Urothelium cell line (cell line): Measurements from ENCODE around the gene FASN.

Experiments
- DNase-seq: peaks from one replicate; pipeline ENCODE4 v3.0.0; 2011; ENCODE audit warnings: low spot score, mixed read lengths
- FAIRE-seq: peaks from 2 replicates; lab custom pipeline; 2011; peaks lifted over from hg19 to GRCh38; lab: Jason Lieb, UNC

The FASN gene

DNA sequence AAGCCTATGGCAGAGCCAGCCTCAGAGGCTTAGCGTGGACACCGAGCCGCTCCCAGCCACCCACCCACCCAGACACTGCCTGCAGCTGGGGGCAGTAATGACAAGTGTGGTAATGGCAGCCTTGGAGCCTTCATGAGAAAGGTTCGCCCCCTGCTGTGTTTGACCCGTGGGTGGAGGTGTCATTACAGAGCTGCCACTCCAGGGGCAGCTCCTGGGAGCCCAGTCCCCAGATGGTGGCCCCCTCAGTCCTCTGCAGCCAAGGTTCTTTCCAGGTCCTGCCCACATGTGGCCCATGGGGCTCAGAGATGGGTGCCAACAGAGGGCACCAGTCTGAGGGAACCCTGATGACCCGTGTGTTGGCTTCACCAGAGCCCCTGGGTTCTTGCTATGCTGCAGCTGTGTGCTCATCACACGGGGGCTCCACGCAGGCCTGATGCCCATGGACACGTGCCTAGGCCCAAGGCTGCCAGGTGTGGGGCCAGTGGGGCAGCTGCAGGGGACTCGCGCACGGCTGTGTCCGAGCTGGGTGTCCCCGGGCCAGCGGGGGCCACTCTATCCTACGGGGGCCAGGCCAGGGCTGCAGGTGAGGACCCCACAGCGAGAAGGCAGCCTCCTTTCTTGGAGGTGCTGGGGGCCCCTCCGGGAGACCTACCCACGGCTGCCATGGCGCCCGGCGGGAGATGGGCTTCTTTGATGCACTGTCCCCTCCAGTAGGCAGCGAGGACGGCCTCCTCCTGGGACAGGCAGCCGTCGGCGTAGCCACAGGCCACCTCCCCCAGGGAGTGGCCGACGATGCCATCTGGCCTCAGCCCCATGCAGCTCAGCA, 8.1 kb downstream of the FASN start:
- DNase-seq (no peak), FAIRE-seq (no peak)

DNA sequence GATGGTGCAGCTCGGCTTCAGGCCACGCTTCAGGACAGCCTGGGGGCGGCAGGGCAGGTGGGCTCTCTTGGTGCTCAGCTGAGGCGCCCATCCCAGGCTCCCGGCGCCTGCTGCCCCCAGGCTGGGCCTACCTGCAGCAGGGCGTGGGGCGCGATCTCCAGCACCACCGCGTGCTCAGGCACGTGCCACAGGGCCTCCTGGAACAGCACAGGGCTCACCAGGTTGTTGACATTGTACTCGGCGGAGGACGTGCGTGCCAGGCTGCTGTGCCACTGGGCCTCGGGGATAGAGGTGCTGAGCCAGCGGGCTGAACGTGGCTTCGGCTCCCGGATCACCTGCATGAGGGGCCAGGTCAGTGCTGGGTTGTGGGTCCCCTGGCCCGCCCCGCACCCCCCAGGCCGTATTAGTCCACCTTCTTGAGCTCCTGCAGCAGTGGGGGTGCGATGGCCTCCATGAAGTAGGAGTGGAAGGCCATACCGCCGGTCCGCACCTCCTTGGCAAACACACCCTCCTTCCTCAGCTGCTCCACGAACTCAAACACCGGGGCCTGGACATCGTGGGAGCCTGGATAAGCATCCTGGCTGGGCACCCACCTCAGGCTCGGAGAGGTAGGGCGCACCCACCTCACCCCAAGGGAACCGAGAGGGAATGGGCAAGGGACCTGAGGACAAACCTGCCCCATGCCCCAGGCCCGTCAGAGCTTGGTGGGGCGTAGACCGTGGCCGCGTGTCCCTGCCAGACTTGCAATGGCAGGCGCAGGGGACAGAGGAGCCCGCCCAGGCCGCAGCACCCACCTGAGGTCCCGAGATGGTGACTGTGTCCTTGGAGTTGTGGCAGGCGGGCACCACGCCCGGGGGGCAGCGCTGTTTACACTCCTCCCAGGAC, 9.0 kb downstream of the FASN start:
- no peak for DNase-seq
- FAIRE-seq: peak; percentile 56

DNA sequence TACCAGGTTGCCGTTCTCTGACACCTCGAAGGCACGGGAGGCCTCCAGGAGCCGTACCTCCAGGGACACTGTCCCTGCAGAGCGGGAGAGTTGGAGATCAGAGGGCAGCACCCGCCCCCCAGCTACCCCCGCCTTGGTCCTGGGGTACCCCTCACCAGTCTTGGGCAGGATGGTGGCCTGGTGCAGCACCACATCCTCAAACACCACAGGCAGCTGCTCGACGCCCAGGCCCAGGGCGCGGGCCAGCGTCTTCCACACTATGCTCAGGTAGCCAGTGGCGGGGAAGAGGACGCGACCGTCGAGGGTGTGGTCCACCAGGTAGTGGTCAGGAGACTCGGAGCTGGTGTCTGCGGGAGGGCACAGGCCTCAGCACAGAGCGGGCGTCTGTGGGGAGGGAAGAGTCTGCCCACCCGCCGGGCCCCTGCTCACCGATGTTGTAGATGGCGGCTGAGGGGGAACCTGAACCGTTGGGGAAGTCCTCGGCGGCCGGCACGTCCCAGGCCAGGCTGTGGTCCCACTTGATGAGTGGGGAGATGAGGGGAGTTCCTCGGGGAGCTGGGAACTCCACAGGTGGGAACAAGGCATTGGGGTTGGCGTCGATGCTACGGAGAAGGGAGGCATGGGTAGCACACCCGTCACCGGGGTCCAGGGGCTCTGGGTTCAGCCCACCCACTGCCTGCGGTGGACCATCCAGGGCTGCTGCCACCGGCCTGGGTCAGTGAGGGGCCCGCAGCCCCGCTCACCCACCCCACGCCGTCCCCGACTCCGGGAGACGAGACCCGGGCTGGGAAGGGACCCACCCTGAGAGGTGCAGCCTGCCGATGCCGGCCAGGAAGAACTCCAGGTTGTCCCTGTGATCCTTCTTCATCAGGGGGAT, 9.8 kb downstream of the FASN start:
- no peak for DNase-seq
- FAIRE-seq: peak; percentile 13

DNA sequence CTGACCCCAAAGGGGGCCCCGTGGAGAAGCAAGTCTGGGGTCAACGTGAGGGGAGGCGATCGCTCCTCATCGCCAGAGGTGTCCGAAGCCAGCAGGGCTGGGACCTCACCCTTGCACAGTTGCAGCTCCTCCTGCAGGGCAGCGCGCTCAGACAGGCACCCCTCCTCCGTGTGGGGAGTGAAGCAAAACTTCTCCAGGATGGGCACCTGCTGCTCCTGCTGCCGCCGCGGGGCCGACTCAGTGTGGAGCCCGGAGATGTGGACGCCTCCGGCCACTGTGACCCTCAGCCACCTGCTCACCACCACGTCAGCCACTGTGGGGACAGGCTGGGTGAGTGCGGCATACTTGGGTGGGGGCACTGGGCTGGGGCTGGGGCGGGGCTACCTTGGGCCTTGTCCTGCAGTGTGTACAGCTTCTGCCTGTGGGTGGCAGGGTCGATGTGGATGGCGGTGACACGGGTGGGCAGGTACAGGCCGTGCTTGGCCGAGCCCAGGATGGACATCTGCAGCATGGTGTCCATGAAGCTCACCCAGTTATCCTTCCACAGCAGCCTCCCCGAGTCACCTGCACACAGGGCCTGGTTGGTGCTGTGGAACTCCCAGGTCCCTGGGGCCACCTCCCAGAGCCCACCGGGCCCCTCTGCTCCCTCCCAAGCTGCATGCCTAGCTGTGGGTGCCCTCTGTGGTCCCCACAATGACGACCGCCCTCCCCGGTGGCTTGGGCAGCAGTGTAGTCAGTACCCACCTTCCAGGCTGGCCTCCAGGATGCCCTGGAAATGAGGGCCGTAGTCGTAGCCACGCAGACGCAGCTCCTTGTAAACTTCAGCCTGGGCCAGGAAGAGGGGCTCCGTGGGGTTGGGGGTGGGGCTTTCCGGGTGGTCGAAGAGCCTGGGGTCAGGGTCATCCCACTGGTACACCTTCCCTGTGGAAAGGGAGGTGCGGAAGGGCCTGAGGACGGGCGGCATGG, 10.8 kb downstream of the FASN start:
- FAIRE-seq (no peak), DNase-seq (no peak)

DNA sequence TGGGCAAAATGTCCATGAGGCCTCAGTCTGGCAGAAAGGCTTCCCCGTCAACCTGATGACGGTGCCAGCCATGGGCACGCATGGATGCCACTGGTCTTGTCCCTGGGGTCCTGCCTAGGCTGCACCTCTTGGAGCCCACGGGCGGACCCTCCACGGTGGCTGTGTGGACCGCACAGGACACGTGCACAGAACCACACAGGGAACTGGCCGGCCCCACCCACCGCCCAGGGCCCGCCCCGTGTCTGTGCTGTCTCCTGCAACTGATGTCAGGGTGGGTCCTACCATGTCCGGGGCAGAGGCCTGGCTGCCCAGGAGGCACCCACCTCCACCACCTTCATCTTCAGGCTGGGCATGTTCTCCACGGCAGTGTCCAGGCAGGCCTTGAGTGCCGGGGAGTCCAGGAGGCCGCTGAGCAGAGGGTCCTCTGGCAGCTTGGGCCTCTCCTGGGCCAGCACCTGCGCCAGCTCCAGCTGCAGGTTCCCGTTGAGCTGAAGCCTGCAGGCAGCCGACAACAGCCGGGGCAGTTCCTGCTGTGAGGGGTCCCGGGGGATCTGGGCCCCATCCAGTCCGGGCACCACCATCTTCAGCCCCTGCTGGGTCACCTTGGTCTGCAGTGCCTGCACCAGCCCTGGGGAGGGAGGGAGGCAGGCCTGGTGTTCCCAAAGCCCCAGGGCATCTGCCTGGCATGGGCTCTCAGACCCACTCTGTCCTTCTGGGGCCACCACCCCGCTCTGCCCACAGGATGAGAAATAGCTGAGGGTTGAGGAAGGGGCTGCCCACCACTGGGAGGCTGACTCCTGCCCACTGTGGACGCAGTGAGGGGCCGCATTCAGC, 11.9 kb downstream of the FASN start:
- DNase-seq: no peak
- no peak for FAIRE-seq

DNA sequence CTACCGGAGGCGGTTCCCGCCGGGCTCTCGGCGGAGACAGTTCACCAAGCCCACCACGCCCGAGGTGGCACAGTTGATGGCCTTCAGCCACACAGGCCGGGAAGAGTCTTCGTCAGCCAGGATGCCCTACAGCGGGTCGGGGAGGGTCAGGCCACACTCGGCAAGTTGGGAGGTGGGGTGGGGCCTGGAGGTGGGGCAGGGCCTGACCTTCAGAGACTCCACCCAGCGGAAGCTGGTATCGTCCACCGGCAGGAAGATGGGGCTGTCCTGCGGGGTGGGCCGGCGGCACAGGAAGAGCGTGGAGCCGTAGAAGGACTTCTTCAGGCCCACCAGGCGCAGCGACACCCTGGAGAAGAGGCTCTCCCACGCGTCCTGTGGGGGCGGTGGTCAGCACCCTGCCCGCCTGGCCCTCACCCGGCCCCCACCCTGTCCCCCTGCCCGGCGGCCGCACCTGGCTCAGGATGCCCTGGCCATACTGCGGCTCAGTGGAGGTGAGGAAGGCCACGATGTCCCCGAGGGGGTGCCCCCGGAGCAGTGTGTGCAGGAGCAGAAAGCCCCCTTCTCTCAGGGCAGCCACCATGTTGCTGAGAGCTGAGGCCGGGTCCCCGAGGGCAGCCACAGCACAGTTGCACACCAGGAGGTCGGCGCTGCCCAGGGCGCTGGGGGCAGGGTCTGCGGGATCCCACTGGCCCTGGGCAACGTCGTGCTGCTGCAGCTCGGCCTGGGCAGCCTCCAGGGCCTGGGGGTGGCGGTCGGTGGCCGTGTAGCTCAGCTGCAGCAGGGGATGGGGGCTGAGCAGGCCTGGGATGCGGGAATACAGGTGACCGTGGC, 12.8 kb downstream of the FASN start:
- no peak for DNase-seq
- FAIRE-seq: no peak

DNA sequence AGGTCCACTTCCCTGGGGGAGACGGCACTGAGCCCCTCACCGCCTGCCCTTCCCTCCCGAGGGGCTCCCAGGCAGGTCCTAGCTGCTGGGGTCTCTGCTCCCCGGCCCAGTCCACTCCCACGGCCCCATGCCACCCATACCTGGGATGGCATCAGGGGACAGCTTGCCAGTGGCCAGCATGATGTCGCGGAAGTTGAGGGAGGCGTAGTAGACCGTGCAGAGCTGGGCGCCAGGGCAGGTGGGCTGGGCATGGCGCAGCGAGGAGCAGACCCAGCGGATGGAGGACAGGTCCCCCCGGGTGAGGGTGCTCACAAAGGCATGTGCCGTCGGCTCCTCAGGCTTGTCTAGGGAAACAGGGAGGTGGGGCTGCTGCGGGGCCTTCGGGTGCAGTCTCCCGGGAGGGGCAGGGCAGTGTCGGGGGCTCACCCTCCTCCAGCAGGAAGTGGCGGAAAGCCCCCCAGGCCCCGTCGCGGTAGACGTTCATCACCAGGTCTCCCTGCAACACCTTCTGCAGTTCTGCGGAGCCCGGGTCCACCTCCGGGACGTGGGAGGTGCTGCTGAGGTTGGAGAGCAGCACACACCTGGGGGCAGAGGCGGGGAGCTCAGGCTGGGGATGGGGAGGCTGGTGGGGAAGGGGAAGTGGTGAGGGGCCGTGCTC, 13.5 kb downstream of the FASN start:
- FAIRE-seq: no peak
- DNase-seq: no peak

DNA sequence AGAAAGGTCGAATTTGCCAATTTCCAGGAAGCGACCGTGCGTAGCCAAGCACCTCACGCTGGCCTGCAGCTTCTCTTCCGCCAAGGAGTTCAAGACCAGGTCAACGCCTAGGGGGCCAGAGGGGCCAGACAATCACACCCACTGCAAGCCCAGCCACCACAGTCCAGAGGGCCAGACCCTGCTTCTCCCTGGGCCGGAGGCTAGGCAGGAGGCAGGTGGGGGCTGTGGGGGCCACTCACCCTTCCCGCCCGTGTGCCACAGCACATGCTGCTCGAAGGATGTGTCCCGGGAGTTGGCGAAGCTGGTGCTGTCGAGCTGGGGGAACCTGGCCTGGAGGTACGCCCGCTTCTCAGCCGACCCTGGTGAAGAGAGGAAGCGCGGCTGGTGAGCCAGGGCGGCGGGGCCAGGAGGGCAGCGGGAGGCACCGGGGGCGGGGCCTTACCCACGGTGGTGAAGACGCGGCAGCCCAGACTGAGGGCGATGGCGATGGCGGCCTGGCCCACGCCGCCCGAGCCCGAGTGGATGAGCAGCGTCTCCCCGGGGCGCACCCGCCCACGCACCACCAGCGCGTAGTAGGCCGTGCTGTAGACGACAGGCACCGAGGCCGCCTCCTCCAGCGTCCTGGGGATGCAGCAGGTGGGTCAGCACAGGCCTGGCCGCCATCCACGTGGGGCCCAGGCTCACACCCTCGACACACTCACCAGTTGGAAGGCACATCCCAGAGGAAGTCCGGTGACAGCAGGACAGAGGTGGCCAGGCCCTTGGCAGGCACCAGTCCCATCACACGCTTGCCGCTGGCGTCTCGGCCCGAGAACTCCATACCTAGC, 14.3 kb downstream of the FASN start:
- DNase-seq (no peak), FAIRE-seq (no peak)

DNA sequence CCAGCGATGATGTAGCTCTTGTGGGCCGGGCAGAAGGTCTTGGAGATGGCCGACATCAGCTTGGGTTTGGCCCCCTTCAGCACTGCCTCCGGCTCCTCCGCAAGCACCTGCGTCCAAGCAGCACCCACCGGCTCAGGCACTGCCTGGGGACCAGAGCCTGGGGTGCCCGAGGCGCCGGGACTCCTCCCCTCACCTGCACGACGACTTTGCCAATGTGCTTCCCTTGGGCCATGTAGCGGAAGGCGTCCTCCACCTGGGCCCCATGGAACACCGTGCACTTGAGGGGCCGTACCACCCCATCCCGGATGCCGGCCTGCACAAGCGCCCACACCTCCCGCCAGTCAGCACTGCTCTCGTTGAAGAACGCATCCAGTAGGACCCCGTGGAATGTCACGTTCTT, 15.0 kb downstream of the FASN start:
- DNase-seq (no peak), FAIRE-seq (no peak)

DNA sequence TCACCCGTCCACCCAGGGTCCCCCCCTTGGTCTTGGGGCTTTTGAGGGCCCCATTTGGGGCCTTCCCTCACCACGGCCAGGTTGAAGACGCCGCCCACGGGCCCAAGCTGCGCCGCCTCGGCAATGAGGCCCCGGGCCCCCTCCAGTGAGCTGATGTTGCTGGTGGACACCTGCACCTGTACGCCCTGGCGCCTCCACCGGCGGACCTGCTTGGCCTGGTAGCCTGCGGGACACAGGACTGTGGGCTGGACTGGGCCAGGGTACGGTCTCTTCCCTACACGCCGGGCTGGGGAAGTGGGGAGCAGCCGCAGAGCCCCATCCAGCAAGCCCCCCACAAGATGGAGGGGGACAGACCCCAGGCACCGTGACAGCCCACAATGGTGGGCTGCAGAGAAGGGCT, 15.6 kb downstream of the FASN start:
- DNase-seq (no peak), FAIRE-seq (no peak)

DNA sequence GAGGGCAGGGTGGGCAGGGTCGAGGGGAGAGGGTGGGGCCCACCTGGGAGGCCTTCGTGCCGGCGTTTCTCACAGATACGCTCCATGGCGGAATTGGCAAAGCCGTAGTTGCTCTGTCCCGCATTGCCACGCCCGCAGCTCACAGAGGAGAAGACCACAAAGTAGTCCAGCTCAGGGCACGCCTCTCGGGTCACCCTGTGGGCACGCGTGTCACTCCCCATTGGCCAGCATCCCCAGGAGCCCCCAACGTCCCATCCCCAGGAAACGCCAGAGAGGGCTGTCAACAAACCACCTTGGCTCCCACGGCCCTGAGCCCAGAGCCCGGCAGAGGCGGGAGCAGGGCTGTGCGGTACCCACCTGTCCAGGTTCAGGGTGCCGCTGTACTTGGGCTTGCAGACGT, 16.1 kb downstream of the FASN start:
- no peak for FAIRE-seq
- no peak for DNase-seq

DNA sequence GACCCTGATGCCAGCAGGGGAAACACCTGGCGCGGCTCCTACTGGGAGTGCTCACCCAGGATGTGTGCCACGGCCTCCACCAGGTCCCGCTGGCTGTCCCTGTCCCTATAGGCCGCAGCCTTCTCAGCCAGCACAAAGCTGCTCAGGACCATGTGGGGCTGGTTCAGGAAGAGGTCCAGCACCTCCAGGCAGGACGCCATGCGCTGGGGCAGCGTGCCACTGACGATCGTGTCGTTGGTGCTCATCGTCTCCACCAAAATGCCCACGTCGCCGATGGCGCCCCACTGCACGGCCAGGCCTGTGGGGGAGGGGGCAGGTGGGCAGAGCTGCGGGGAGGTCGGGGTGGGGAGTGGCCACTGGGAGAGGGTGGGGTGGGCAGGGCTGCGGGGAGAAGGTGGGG, 16.5 kb downstream of the FASN start:
- FAIRE-seq: no peak
- no peak for DNase-seq

DNA sequence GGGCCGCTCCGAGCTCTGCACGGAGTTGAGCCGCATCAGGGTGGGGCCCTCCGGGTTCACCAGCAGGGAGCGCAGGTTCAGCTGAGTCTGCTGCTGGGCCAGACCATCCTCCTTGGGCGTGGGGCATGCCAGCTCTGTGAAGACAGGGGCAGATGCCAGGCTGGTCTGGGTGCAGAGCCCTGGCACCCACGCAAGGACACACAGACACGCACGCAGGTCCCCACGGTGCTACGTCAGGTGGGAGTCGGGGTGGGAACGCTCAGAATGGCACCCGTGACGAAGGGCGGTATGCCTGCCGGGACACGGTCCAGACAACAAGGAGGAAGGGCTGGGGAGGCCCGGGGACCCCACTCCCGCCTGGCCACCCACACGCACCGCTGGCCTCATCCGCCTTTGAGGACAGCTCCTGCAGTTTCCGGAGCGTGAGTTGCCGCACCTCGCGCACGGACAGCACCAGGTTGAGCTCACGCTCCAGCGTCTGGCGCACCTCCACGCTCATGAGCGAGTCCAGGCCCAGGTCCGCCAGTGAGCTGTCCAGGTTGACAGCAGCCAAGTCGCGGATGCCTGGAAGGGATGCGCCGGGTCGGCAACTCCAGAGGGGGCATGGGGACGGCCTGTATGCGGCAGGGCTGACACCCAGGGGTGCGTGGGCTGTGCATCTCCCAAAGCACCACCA, 17.1 kb downstream of the FASN start:
- FAIRE-seq (no peak), DNase-seq (no peak)

DNA sequence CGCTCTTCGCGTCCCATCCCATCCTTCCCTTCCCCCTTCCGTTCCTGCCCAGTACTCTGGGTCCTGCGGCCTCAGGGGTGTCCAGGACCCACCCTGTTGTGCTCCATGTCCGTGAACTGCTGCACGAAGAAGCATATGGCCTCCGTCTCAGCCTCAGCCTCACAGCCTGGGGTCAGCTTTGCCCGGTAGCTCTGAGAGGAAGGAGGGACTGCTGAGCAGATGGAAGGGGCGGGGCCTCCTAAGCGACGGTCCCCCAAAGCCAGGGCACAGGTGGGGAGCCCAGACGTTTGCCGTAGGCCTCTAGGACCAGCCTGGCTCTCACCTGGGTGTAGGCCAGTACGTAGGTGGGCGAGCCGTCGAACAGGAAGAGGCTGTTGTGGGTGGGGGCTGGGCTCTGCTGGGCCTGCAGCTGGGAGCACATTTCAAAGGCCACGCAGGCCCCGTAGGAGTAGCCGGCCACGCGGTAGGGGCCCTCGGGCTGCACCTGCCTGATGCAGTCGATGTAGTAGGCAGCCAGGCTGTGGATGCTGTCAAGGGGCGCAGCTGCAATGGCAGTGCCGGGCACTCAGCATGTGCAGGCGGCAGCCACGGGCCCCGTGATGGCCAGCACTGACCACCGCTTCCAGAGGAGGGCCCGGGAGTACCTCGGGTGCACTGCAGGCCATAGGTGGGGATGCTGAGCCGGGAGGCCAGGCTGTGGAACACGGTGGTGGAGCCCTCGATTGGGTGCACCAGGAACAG, 17.8 kb downstream of the FASN start:
- DNase-seq: no peak
- no peak for FAIRE-seq

DNA sequence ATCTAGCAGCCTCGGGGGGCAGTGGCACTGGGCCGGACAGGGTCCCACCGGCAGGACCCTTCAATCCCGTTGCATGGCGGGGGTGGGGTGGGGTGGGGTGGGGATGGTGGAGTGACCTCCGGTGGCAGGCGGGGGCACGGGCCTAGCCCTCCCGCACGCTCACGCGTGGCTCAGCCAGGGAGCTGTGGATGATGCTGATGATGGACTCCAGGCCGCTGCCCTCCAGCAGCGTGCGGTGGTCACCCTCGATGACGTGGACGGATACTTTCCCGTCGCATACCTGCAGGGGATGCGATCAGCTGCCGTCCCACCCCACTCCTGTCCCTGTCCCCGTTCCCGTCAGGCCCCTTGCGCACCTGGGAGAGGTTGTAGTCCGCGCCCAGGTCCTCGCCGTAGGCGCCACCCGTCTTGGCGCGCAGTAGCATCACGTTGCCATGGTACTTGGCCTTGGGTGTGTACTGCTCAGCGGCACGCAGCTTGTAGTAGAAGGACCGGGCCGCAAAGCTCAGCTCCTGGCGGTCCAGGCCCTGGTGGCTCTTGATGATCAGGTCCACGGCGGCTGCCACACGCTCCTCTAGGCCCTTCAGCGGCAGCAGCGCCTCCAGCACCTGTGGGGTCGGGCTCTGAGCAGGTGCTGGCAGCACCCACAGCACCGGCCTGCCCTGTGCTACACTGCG, 18.9 kb downstream of the FASN start:
- DNase-seq: no peak
- FAIRE-seq: no peak
